Measurements from ENCODE around the gene S100A9.

GRCh38 chr1:153400244-153400643, 42.6 kb downstream of the S100A9 start:
- TF ChIP-seq CTCF (IDR thresholded peaks at IDR 0.05) = no peak
- no peak for TF ChIP-seq POLR2A (IDR thresholded peaks at IDR 0.05)
- no peak for TF ChIP-seq EP300 (IDR thresholded peaks at IDR 0.05)

Data from ovary (tissue), 3 donors.